ENCODE data around the gene PMEPA1. TPM values are rescaled to one million over a fixed set of nuclear protein-coding genes. Genes with fewer than 3 reads are reported as not detected.

Gene PMEPA1
- total RNA-seq, 1 donor from 2014 or later: 26.9 TPM

- no peaks in the 10 kb centered on the region for H3K9me3 ChIP-seq
- ATAC-seq (peak; percentile 67 to 72), DNase-seq (peak; percentile 86)
- H3K4me1 ChIP-seq: peaks cover 20% of the 10 kb centered on the region
- no peaks in the 10 kb centered on the region for H3K36me3 ChIP-seq
- peak overlapping the region; percentile 73 for H3K27ac ChIP-seq
- TF ChIP-seq CTCF (IDR thresholded peaks at IDR 0.05): no peak
- intact Hi-C loops (cut with DNase I): no loop called here
- no peaks in the 10 kb centered on the region for H3K27me3 ChIP-seq (ENCODE audit: low read depth)
- peak overlapping the region; percentile 47 for H3K4me3 ChIP-seq
These were observed 90.6 kb downstream of the PMEPA1 start for GRCh38 chr20:57619051-57619831.

GRCh38 chr20:57618764-57619050, 91.1 kb downstream of the PMEPA1 start:
- no peaks in the 10 kb centered on the region for H3K9me3 ChIP-seq
- DNase-seq (no peak), ATAC-seq (no peak)
- H3K4me3 ChIP-seq: peak overlapping the region; percentile 47
- no peaks in the 10 kb centered on the region for H3K27me3 ChIP-seq (ENCODE audit: low read depth)
- H3K4me1 ChIP-seq: peaks cover 20% of the 10 kb centered on the region
- peak overlapping the region; percentile 73 for H3K27ac ChIP-seq
- TF ChIP-seq CTCF (IDR thresholded peaks at IDR 0.05): no peak
- H3K36me3 ChIP-seq: no peaks in the 10 kb centered on the region
- intact Hi-C loops (cut with DNase I): no loop called here

- peak overlapping the region; percentile 47 for H3K4me3 ChIP-seq
- intact Hi-C loops (cut with DNase I): no loop called here
- TF ChIP-seq CTCF (IDR thresholded peaks at IDR 0.05): no peak
- no peaks in the 10 kb centered on the region for H3K27me3 ChIP-seq (ENCODE audit: low read depth)
- peak; percentile 39 for DNase-seq
- H3K9me3 ChIP-seq: no peaks in the 10 kb centered on the region
- H3K36me3 ChIP-seq: no peaks in the 10 kb centered on the region
- ATAC-seq: no peak
- H3K27ac ChIP-seq: peak overlapping the region; percentile 73
- peaks cover 20% of the 10 kb centered on the region for H3K4me1 ChIP-seq
These were observed 91.6 kb downstream of the PMEPA1 start for GRCh38 chr20:57618091-57618763.

GRCh38 chr20:57617079-57617795, 92.6 kb downstream of the PMEPA1 start:
- intact Hi-C loops (cut with DNase I): no loop called here
- Histone ChIP-seq H3K36me3 (no peaks in the 10 kb centered on the region), H3K27me3 (ENCODE audit: low read depth) (no peaks in the 10 kb centered on the region), H3K9me3 (no peaks in the 10 kb centered on the region), H3K4me1 (peaks cover 20% of the 10 kb centered on the region), H3K4me3 (no peak overlapping the region), H3K27ac (no peak overlapping the region)
- ATAC-seq (no peak), DNase-seq (no peak)
- no peak for TF ChIP-seq CTCF (IDR thresholded peaks at IDR 0.05)

GRCh38 chr20:57616143-57616951, 93.5 kb downstream of the PMEPA1 start:
- intact Hi-C loops (cut with DNase I): no loop called here
- TF ChIP-seq CTCF (IDR thresholded peaks at IDR 0.05): no peak
- no peak overlapping the region for H3K27ac ChIP-seq
- no peak overlapping the region for H3K4me3 ChIP-seq
- ATAC-seq: no peak
- H3K27me3 ChIP-seq (ENCODE audit: low read depth): no peaks in the 10 kb centered on the region
- no peaks in the 10 kb centered on the region for H3K9me3 ChIP-seq
- H3K4me1 ChIP-seq: peaks cover 18% of the 10 kb centered on the region
- no peak for DNase-seq
- H3K36me3 ChIP-seq: no peaks in the 10 kb centered on the region

All from lower lobe of right lung (tissue), 2 donors.